Endothelial cell of umbilical vein (primary cell): ENCODE data around the gene TXNRD1.

Source experiments
- CTCF ChIP-seq, 2 donors: IDR thresholded peaks; 1 replicate in 1 of 2; 2 replicates in 1 of 2; pipeline ENCODE4 v1.5.1; 2011; ENCODE audit warnings: low read length in 2 of 2, mild to moderate bottlenecking in 2 of 2, moderate library complexity in 2 of 2, control low read depth in 1 of 2, inconsistent platforms in 1 of 2, low read depth in 1 of 2; ENCODE audit not compliant: insufficient read depth in 1 of 2; ENCODE audit errors: extremely low read depth in 1 of 2
- JUN ChIP-seq: IDR thresholded peaks from 2 replicates; pipeline ENCODE4 v1.6.1; 2011; ENCODE audit warnings: borderline replicate concordance, low read depth; ENCODE audit not compliant: insufficient read length, insufficient read depth
- POLR2A ChIP-seq: IDR thresholded peaks from 2 replicates; pipeline ENCODE4 v1.6.1; 2012; ENCODE audit warnings: low read depth, mild to moderate bottlenecking, control low read depth, low read length

- TF ChIP-seq CTCF (IDR thresholded peaks at IDR 0.05; ENCODE audit: extremely low read depth in 1 of 2, insufficient read depth in 1 of 2, low read depth in 1 of 2, low read length in 2 of 2) (no peak), POLR2A (no peak), JUN (no peak)
Observed at GRCh38 chr12:104274811-104275210, 59.2 kb downstream of the TXNRD1 start.
